H9 (cell line): ENCODE results near the gene MPST. TPM values are rescaled to one million over a fixed set of nuclear protein-coding genes. Genes with fewer than 3 reads are reported as not detected.

Source experiments
- DNase-seq: peaks from one replicate; pipeline ENCODE4 v3.0.0-alpha.2; 2017
- H2AFZ ChIP-seq: one replicate; pipeline ENCODE4 v1.6.1; 2013; ENCODE audit warnings: mild to moderate bottlenecking, low read length, control low read depth, moderate library complexity
- H2AK5ac ChIP-seq: 2 replicates; pipeline ENCODE4 v1.6.1; 2013; ENCODE audit warnings: low read length, control low read depth, mixed read lengths; ENCODE audit not compliant: insufficient read length
- H2BK120ac ChIP-seq: one replicate; pipeline ENCODE4 v1.6.1; 2013; ENCODE audit warnings: low read depth, mild to moderate bottlenecking, low read length, control low read depth, inconsistent platforms; ENCODE audit not compliant: poor library complexity, severe bottlenecking
- H2BK12ac ChIP-seq: 2 replicates; pipeline ENCODE4 v1.6.1; 2013; ENCODE audit warnings: low read length, control low read depth, mixed read lengths, low read depth; ENCODE audit not compliant: insufficient read length
- H2BK15ac ChIP-seq: 2 replicates; pipeline ENCODE4 v1.6.1; 2013; ENCODE audit warnings: low read depth, low read length, control low read depth
- H2BK20ac ChIP-seq: one replicate; pipeline ENCODE4 v1.6.1; 2013; ENCODE audit warnings: low read depth, mild to moderate bottlenecking, low read length, control low read depth, inconsistent platforms; ENCODE audit not compliant: poor library complexity, severe bottlenecking
- H2BK5ac ChIP-seq: 2 replicates; pipeline ENCODE4 v1.6.1; 2013; ENCODE audit warnings: low read length, control low read depth, mixed read lengths; ENCODE audit not compliant: insufficient read length
- H3K14ac ChIP-seq: 2 replicates; pipeline ENCODE4 v1.6.1; 2013; ENCODE audit warnings: low read length, control low read depth; ENCODE audit not compliant: insufficient read depth
- H3K18ac ChIP-seq: 2 replicates; pipeline ENCODE4 v1.6.1; 2013; ENCODE audit warnings: low read depth, mild to moderate bottlenecking, mixed read lengths, low read length, control low read depth; ENCODE audit not compliant: insufficient read length
- H3K23ac ChIP-seq: 2 replicates; pipeline ENCODE4 v1.6.1; 2013; ENCODE audit warnings: low read length, control low read depth, mixed read lengths, low read depth; ENCODE audit not compliant: insufficient read length
- H3K23me2 ChIP-seq: 2 replicates; pipeline ENCODE4 v1.6.1; 2013; ENCODE audit warnings: low read depth, mild to moderate bottlenecking, mixed read lengths, low read length, control low read depth; ENCODE audit not compliant: insufficient read length, poor library complexity, severe bottlenecking
- H3K27ac ChIP-seq: 2 replicates; pipeline ENCODE4 v1.5.1; 2013; ENCODE audit warnings: low read length, control low read depth, mixed read lengths, low read depth; ENCODE audit not compliant: insufficient read length
- H3K27me3 ChIP-seq: 2 replicates; pipeline ENCODE4 v1.6.1; 2013; ENCODE audit warnings: low read length, control low read depth, inconsistent platforms; ENCODE audit not compliant: insufficient read depth
- H3K4ac ChIP-seq: 2 replicates; pipeline ENCODE4 v1.6.1; 2013; ENCODE audit warnings: low read depth, mild to moderate bottlenecking, control low read depth, inconsistent platforms, low read length, moderate library complexity
- H3K4me1 ChIP-seq: 2 replicates; pipeline ENCODE4 v1.6.1; 2013; ENCODE audit warnings: low read length, control low read depth, inconsistent platforms; ENCODE audit not compliant: insufficient read depth
- H3K4me2 ChIP-seq: 2 replicates; pipeline ENCODE4 v1.6.1; 2013; ENCODE audit warnings: low read length, control low read depth, mixed read lengths; ENCODE audit not compliant: insufficient read length, insufficient read depth
- H3K56ac ChIP-seq: 2 replicates; pipeline ENCODE4 v1.6.1; 2013; ENCODE audit warnings: low read depth, mild to moderate bottlenecking, mixed read lengths, low read length, control low read depth; ENCODE audit not compliant: insufficient read length
- H3K79me1 ChIP-seq: 2 replicates; pipeline ENCODE4 v1.6.1; 2013; ENCODE audit warnings: low read depth, mild to moderate bottlenecking, moderate library complexity, low read length, control low read depth, inconsistent platforms; ENCODE audit not compliant: insufficient read depth, poor library complexity, severe bottlenecking
- H3K79me2 ChIP-seq: 2 replicates; pipeline ENCODE4 v1.6.1; 2013; ENCODE audit warnings: low read length, control low read depth, inconsistent platforms; ENCODE audit not compliant: insufficient read depth
- H3K9ac ChIP-seq: 2 replicates; pipeline ENCODE4 v1.6.1; 2013; ENCODE audit warnings: low read length, control low read depth, mixed read lengths; ENCODE audit not compliant: insufficient read length; ENCODE audit errors: extremely low read depth
- H3K9me3 ChIP-seq: one replicate; pipeline ENCODE4 v1.6.1; 2013; ENCODE audit warnings: low read depth, low read length, inconsistent platforms; ENCODE audit not compliant: control insufficient read depth
- H3T11ph ChIP-seq: one replicate; pipeline ENCODE4 v1.6.1; 2013; ENCODE audit warnings: mild to moderate bottlenecking, low read length, control low read depth, inconsistent platforms
- H4K20me1 ChIP-seq: one replicate; pipeline ENCODE4 v1.6.1; 2013; ENCODE audit not compliant: control insufficient read depth, insufficient read length, insufficient read depth
- H4K5ac ChIP-seq: 2 replicates; pipeline ENCODE4 v1.6.1; 2013; ENCODE audit warnings: low read depth, mild to moderate bottlenecking, mixed read lengths, low read length, control low read depth; ENCODE audit not compliant: insufficient read length
- H4K8ac ChIP-seq: replicated peaks from 2 replicates; pipeline ENCODE4 v1.6.1; 2013; ENCODE audit warnings: low read length, control low read depth, mixed read lengths, low read depth; ENCODE audit not compliant: insufficient read length
- H4K91ac ChIP-seq: 2 replicates; pipeline ENCODE4 v1.6.1; 2013; ENCODE audit warnings: low read depth, mild to moderate bottlenecking, moderate library complexity, mixed read lengths, low read length, control low read depth; ENCODE audit not compliant: insufficient read length
- H3K27ac Mint-ChIP-seq, 3 experiments: 2 replicates in 2 of 3; 3 replicates in 1 of 3; pipeline ENCODE4 v1.8.0; 2020 to 2021; ENCODE audit warnings: mixed read lengths in 3 of 3, mild to moderate bottlenecking in 1 of 3, moderate library complexity in 1 of 3
- H3K27me3 Mint-ChIP-seq: 2 replicates; pipeline ENCODE4 v1.8.0; 2021; ENCODE audit warnings: low read depth, mild to moderate bottlenecking, moderate library complexity, mixed read lengths
- H3K36me3 Mint-ChIP-seq, 3 experiments: 2 replicates in 2 of 3; 3 replicates in 1 of 3; pipeline ENCODE4 v1.8.0; 2020 to 2021; ENCODE audit warnings: low read depth in 3 of 3, mixed read lengths in 3 of 3; ENCODE audit not compliant: insufficient read depth in 1 of 3
- H3K4me1 Mint-ChIP-seq, 2 experiments: 2 replicates each; pipeline ENCODE4 v1.8.0; 2020; ENCODE audit warnings: mixed read lengths in 2 of 2
- H3K4me3 Mint-ChIP-seq, 2 experiments: 2 replicates in 1 of 2; 3 replicates in 1 of 2; pipeline ENCODE4 v1.8.0; 2020 to 2021; ENCODE audit warnings: mild to moderate bottlenecking in 2 of 2, mixed read lengths in 2 of 2, moderate library complexity in 1 of 2
- H3K9me3 Mint-ChIP-seq, 2 experiments: 2 replicates in 1 of 2; 3 replicates in 1 of 2; pipeline ENCODE4 v1.8.0; 2020; ENCODE audit warnings: mild to moderate bottlenecking in 2 of 2, mixed read lengths in 2 of 2, moderate library complexity in 1 of 2
- CTCF ChIP-seq: fragments of 200-600 bp; sonication (generic); conservative IDR thresholded peaks from 3 replicates; pipeline ENCODE4 v1.8.0; 2021; ENCODE audit warnings: antibody characterized with exemption, mild to moderate bottlenecking
- WGBS: extraction: QIAGEN DNeasy Blood & Tissue Kit; methylation state at CpG from one replicate; pipeline ENCODE4 v1.1.7; 2013; ENCODE audit warnings: missing lambda C conversion rate, low lambda C conversion rate, mixed read lengths; ENCODE audit not compliant: insufficient read length; ENCODE audit errors: extremely low coverage; 5-methylcytosine and 5-hydroxymethylcytosine counted together
- total RNA-seq: library from RNA; stranded (reverse); gene quantifications from 2 replicates; pipeline ENCODE4 v1.2.1, GENCODE V29; 2021

Gene MPST
- total RNA-seq, 1 experiment from 2014 or later: 70.5 TPM

GRCh38 chr22:37064553-37064952 is 45.0 kb downstream of the MPST start:
- H2BK15ac ChIP-seq: no peak overlapping the region
- H2AFZ ChIP-seq: no peak overlapping the region
- no peak overlapping the region for H3T11ph ChIP-seq
- H2AK5ac ChIP-seq: no peak overlapping the region
- no peak for TF ChIP-seq CTCF
- no peak overlapping the region for H2BK120ac ChIP-seq
- peaks cover 9% of the 10 kb centered on the region for H3K27me3 ChIP-seq
- no peaks in the 10 kb centered on the region for H3K79me1 ChIP-seq
- H3K9ac ChIP-seq: no peak overlapping the region
- H2BK12ac ChIP-seq: no peak overlapping the region
- H3K4ac ChIP-seq: no peak overlapping the region
- no peaks in the 10 kb centered on the region for H3K9me3 ChIP-seq
- no peak overlapping the region for H4K91ac ChIP-seq
- H3K27ac ChIP-seq: no peak overlapping the region
- Mint-ChIP-seq H3K36me3 (peaks cover 2 to 15% (median 6%) of the 10 kb centered on the region in 3 experiments; a peak in 5 of 7 replicates), H3K27ac (no peak overlapping the region; a peak in 1 of 7 replicates), H3K27me3 (peaks cover 51% of the 10 kb centered on the region), H3K4me3 (peak overlapping the region in 1 of 2 experiments; percentile 35; a peak in 1 of 5 replicates), H3K9me3 (no peaks in the 10 kb centered on the region; a peak in 1 of 5 replicates), H3K4me1 (peaks cover 9 to 25% of the 10 kb centered on the region in 2 experiments)
- no peak overlapping the region for H3K23ac ChIP-seq
- H4K8ac ChIP-seq: no peak overlapping the region
- H3K4me2 ChIP-seq: no peak overlapping the region
- no peaks in the 10 kb centered on the region; the same call in 1 of the 2 replicates for H3K4me1 ChIP-seq
- peaks cover 3% of the 10 kb centered on the region for H3K23me2 ChIP-seq
- no peak overlapping the region for H3K18ac ChIP-seq
- H3K56ac ChIP-seq: no peak overlapping the region
- H3K14ac ChIP-seq: no peak overlapping the region
- no peak overlapping the region for H4K5ac ChIP-seq
- H3K79me2 ChIP-seq: no peaks in the 10 kb centered on the region
- DNase-seq: no peak
- H4K20me1 ChIP-seq: peaks cover 2% of the 10 kb centered on the region
- no CpG with 5 or more reads among the region's 11 CpGs for WGBS
- H2BK5ac ChIP-seq: no peak overlapping the region
- no peak overlapping the region for H2BK20ac ChIP-seq
